Measurements from ENCODE around the gene LAMB2. TPM values are rescaled to one million over a fixed set of nuclear protein-coding genes. Genes with fewer than 3 reads are reported as not detected.

Gene LAMB2
- total and polyA plus RNA-seq, 2 of the 8 experiments (the other 6 are each of a cell fraction or from before 2014, with no cell fraction given), result 112 to 153 TPM

DNA sequence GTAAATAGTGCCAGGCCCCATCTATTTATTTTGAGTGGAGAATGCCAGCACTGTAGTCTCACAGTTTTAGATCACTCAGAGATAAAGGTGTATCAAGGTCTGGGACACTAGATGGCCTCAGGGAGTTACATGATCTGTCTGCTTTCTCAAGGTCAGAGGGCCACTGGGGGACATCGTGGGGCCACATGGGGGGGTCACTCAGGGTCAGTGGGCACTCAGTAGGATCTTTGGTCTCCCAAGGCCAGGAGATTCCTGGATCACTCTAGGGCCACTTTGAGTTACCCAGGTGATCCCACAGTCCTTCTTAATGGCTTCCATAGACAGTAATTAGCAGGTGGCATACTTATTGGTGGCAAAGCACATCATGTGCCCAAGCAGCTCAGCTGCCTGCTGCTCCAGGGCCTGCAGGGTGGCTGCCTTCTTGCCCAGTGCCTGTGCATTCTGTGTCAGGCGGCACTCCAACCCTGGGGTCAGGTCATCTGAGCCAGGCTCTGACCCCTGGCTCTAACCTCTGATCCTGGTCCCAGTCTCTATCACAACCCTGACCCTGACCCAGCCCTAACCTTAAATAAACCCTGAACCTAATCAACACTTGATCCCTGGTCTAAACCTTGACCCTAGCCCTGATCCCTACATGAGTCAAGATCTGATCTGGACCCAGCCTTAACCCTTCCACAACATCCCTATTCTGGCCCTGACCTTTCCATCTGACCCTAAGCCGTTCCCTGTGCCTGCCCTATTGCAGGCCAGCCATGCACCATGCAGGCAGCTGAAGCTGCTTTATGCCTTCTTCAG is 1.8 kb upstream of the LAMB2 start:
- TF ChIP-seq TAF7 (optimal IDR thresholded peaks at IDR 0.05; ENCODE audit: borderline replicate concordance, low read depth, low read length) (no peak), RAD21 (IDR thresholded peaks at IDR 0.05 in 1 of 2, conservative IDR thresholded peaks at IDR 0.05 in 1 of 2; ENCODE audit: low read depth in 2 of 2, low read length in 2 of 2) (peak; percentile 7 to 40; a peak in 2 of 4 replicates), TAF1 (IDR thresholded peaks at IDR 0.05; ENCODE audit: low read depth, low read length) (no peak), SIX5 (IDR thresholded peaks at IDR 0.05; ENCODE audit: low read depth, low read length) (no peak)
- Histone ChIP-seq H3K23ac (ENCODE audit: insufficient read length) (no peak overlapping the region), H4K5ac (ENCODE audit: insufficient read length, low read depth, low read length) (no peak overlapping the region), H3K23me2 (ENCODE audit: low read depth, low read length) (peaks cover 12% of the 10 kb centered on the region), H2BK15ac (ENCODE audit: low read length) (0 out of 2 replicates have a peak overlapping the region, but pooled peaks have one; percentile 23), H3K79me2 (ENCODE audit: control insufficient read depth in 1 of 2, insufficient read depth in 2 of 2, low read length in 2 of 2) (no peaks in the 10 kb centered on the region), H3K9me3 (ENCODE audit: insufficient read depth in 2 of 2, low read depth in 1 of 2, low read length in 1 of 2) (no peaks in the 10 kb centered on the region), H2BK12ac (ENCODE audit: low read depth, low read length) (no peak overlapping the region), H3K4me3 (ENCODE audit: extremely low read depth in 1 of 4, insufficient read depth in 2 of 4, low read depth in 3 of 4, low read length in 4 of 4) (peak overlapping the region in 1 of 4 experiments; percentile 74; a peak in 1 of 8 replicates), H3K56ac (replicated peaks; ENCODE audit: insufficient read length, low read depth, low read length) (no peak overlapping the region), H2BK5ac (ENCODE audit: low read depth, low read length) (0 out of 2 replicates have a peak overlapping the region, but pooled peaks have one; percentile 37), H2BK120ac (replicated peaks; ENCODE audit: low read depth, low read length) (no peak overlapping the region), H3K4ac (replicated peaks; ENCODE audit: insufficient read length, low read depth, low read length) (no peak overlapping the region), H3K4me2 (ENCODE audit: insufficient read depth in 1 of 2, low read depth in 2 of 2, low read length in 2 of 2) (peak overlapping the region in 1 of 2 experiments; percentile 76; a peak in 1 of 4 replicates), H3K9ac (replicated peaks in 1 of 4; ENCODE audit: extremely low read depth in 1 of 4, low read depth in 3 of 4, low read length in 3 of 4) (no peak overlapping the region), H2AFZ (ENCODE audit: low read length) (no peak overlapping the region), H3K4me1 (replicated peaks in 1 of 4; ENCODE audit: control insufficient read depth in 3 of 4, insufficient read depth in 4 of 4, low read length in 3 of 4) (peaks cover 0 to 8% (median 7%) of the 10 kb centered on the region in 4 experiments; a peak in 6 of 7 replicates), H4K20me1 (replicated peaks in 1 of 2; ENCODE audit: control insufficient read depth in 1 of 2, insufficient read depth in 2 of 2, low read length in 2 of 2) (peaks cover 0 to 2% of the 10 kb centered on the region in 2 experiments), H3K36me3 (ENCODE audit: control insufficient read depth in 2 of 4, insufficient read depth in 4 of 4, low read length in 3 of 4) (0 out of 8 replicates have a peak, but pooled peaks cover 0 to under 1% (median 0%) of the 10 kb centered on the region in 4 experiments), H4K91ac (replicated peaks; ENCODE audit: insufficient read length, low read length) (no peak overlapping the region), H3K79me1 (ENCODE audit: low read depth, low read length) (0 out of 2 replicates have a peak, but pooled peaks cover 4% of the 10 kb centered on the region), H2AK5ac (ENCODE audit: low read depth, low read length) (no peak overlapping the region), H3K14ac (ENCODE audit: insufficient read length) (no peak overlapping the region), H4K8ac (ENCODE audit: extremely low read depth, insufficient read depth, low read length) (no peak overlapping the region), H2BK20ac (ENCODE audit: low read length) (no peak overlapping the region; the same call in 1 of the 2 replicates), H3K27ac (ENCODE audit: low read depth, low read length) (no peak overlapping the region), H3K18ac (ENCODE audit: extremely low read depth, low read length) (no peak overlapping the region), H3K27me3 (replicated peaks in 1 of 4; ENCODE audit: control insufficient read depth in 3 of 4, extremely low read depth in 1 of 4, insufficient read depth in 3 of 4, low read length in 3 of 4) (no peaks in the 10 kb centered on the region; a peak in 2 of 7 replicates)
- POLR2A ChIA-PET (ENCODE audit: partially characterized antibody), result interaction anchor here (0.5 to 2.4 kb wide), 6 partner anchors 13 to 113 kb away, joined by 3 to 14 read pairs (median 6); partner anchors contain the start of genes NDUFAF3 and USP19
- WGBS, 2 experiments (ENCODE audit: extremely low coverage in 1 of 2, insufficient coverage in 1 of 2, insufficient read length in 1 of 2, insufficient replicate concordance in 2 of 2, low coverage in 1 of 2, low lambda C conversion rate in 2 of 2, missing lambda C conversion rate in 1 of 2), result 67% methylated on average over 3 of the region's 3 CpGs; no CpG with 5 or more reads in 1 of the 2 experiments
- no peak for DNase-seq (ENCODE audit: low read depth in 1 of 2, low spot score in 2 of 2)
- no peak for FAIRE-seq
- CTCF ChIA-PET (ENCODE audit: partially characterized antibody), result interaction anchor here (0.7 to 5.5 kb wide), 4 partner anchors 13 to 135 kb away, joined by 3 to 43 read pairs (median 4); no protein-coding TSS in a partner anchor
